Stimulated activated CD8-positive, alpha-beta memory T cell treated with anti-CD3 and anti-CD28 coated beads, Interleukin-2, amount 100 ng/mL, for 1 hour (primary cell): Measurements from ENCODE around the gene SP110.
"Not testable (repeated sequence)": the region's sequence is repeated elsewhere in the genome, so short reads cannot be mapped to it uniquely, and the experiment has no call there.

ENCODE experiments used
- DNase-seq, 2 donors: peaks; one replicate each; pipeline ENCODE4 v3.0.0-alpha.2; 2020; ENCODE audit warnings: low read depth in 2 of 2

SP110 gene

DNA sequence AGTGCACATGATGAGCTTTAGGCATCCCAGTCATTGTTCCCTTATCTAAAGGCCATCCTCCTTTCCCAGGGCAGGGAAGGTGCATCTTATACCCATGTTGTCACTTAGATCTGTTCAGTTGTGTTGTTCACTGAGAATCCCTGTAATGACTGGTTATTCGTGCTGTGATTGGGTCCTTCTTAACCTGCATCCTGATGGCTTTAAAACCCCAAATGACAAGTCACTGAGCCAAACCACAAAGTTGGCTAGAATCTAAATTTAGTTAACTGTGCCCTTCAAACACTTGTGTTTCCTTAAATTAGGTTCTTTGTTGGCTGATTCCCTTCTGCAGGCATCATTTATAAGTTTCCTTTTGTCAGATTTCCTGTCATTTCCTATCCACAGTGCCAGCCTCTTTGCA is 92.6 kb downstream of the SP110 start:
- no peak for DNase-seq

- DNase-seq = no peak
These were observed 94.9 kb downstream of the SP110 start for GRCh38 chr2:230124757-230125431.

DNA sequence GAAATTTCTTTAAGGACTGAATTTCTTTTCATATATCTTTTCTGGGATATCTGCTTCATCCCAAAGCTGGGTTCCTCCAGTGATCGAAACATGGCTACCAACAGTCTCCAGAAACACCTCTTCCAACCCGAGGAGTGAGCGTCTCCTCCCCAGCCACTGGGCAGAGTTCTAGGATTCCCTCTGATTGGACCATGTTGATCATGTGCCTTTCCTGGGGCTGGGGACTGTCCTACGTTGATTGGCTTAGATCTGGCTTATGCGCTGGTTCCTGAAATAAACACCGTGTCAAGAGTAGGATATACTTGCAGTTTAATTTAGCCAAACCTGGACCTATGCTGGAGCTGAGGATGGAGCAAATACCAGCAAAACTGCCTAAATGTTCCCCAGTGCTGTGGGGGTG is 95.5 kb downstream of the SP110 start:
- DNase-seq = no peak

DNA sequence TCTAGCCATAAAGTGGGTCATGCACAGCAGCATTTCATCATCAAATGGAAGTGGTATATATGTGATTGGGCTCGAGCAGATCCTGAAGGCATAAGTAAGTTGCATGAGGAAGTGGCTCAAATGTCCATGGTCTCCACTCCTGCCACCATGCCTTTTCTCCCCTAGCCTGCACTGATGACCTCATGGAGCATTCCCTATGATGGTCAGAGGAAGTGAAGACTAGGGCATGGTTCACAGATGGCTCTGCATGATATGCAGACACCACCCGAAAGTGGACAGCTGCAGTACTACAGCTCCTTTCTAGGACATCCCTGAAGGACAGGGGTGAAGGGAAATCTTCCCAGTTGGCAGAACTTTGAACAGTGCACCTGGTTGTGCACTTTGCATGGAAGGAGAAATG is 99.4 kb downstream of the SP110 start:
- not testable (repeated sequence) for DNase-seq

GRCh38 chr2:230119827-230120226 is 100.0 kb downstream of the SP110 start:
- not testable (repeated sequence) for DNase-seq
